BJ (cell line): ENCODE results near the gene WBP2. TPM values are rescaled to one million over a fixed set of nuclear protein-coding genes. Genes with fewer than 3 reads are reported as not detected.

Source experiments
- CTCF ChIA-PET: fragments of 350-600 bp; formaldehyde crosslinking; extraction: SDS; loops from one replicate; lab custom pipeline; 2021; ENCODE audit warnings: antibody characterized with exemption, inconsistent platforms; lab: Yijun Ruan, JAX
- POLR2A ChIA-PET: fragments of 300-600 bp; sonication (Branson Sonifier 250); formaldehyde crosslinking; extraction: SDS; loops from one replicate; lab custom pipeline; 2021; ENCODE audit warnings: antibody characterized with exemption; lab: Charles Lee
- DNase-seq: peaks from one replicate; pipeline ENCODE4 v3.0.0-alpha.2; 2011; ENCODE audit warnings: low read depth
- H3K27me3 ChIP-seq: 2 replicates; pipeline ENCODE4 v1.6.0; 2011; ENCODE audit warnings: low read length; ENCODE audit not compliant: control insufficient read depth, insufficient read depth
- H3K36me3 ChIP-seq: 2 replicates; pipeline ENCODE4 v1.5.1; 2011; ENCODE audit warnings: low read length; ENCODE audit not compliant: control insufficient read depth, insufficient read depth
- H3K4me3 ChIP-seq: 2 replicates; pipeline ENCODE4 v1.5.1; 2011; ENCODE audit warnings: low read depth, mild to moderate bottlenecking, control low read depth, low read length
- CTCF ChIP-seq: IDR thresholded peaks from 2 replicates; pipeline ENCODE4 v1.5.1; 2011; ENCODE audit warnings: low read depth, mild to moderate bottlenecking, control low read depth, inconsistent platforms, low read length, moderate library complexity; ENCODE audit not compliant: insufficient read depth
- polyA plus RNA-seq: library from polyadenylated mRNA; depleted of rRNA; stranded (reverse); fragments of >200 nt; gene quantifications from 2 replicates; pipeline ENCODE4 v1.2.3, GENCODE V29; 2011

The WBP2 gene
- polyA plus RNA-seq, 1 experiment = 37.0 TPM

DNA sequence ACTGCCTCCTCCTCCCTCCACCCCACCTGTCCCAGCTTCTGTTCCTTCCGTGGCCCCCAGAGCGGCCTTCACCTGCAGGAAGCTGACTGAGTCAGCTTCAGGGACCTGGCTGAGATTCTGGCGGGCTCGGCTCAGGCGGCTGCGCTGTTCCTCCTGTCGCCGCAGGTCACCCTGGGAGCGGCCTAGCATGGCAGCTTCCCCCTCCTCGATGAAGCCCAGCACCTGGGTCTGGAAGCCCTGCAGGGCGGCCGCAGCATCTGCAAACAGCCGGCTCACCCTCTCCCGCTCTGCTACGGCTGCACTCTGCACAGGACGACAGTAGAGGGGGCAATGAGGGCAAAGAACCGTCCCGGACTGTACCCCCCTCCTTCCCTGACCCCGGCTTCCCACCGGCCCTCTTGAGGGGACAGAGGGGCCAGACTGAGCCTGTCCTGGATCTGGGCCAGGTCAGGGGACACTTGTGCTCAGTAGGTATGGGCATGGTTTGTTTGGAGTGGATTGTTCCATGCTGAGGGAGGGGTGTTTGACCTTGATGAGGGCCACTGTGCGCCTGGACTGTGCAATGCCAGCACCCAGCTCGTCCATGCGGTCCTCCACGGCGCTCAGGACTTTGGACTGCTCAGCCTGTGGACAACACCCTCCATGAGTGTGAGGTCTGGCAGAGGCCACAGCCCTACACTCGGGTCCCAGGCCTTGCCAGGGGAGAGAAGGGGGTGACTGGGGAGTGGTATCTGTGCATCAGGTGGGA is 21.2 kb upstream of the WBP2 start:
- ChIA-PET CTCF (interaction anchor here (0.7 to 6.6 kb wide), 8 partner anchors 12 to 189 kb away, joined by 3 to 58 read pairs (median 4); partner anchors contain the start of genes TRIM65 and WBP2), POLR2A (no interaction called here)
- Histone ChIP-seq H3K36me3 (no peaks in the 10 kb centered on the region), H3K27me3 (peaks cover 1% of the 10 kb centered on the region; the same call in 1 of the 2 replicates), H3K4me3 (peak overlapping the region; percentile 14; the same call in 1 of the 2 replicates)
- no peak for DNase-seq
- TF ChIP-seq CTCF = no peak

GRCh38 chr17:75875940-75876189 is 20.7 kb upstream of the WBP2 start:
- TF ChIP-seq CTCF = no peak
- POLR2A ChIA-PET = no interaction called here
- Histone ChIP-seq H3K4me3 (no peak overlapping the region), H3K27me3 (no peaks in the 10 kb centered on the region), H3K36me3 (no peaks in the 10 kb centered on the region)
- no peak for DNase-seq
- CTCF ChIA-PET = interaction anchor here (0.9 to 6.6 kb wide), 5 partner anchors 11 to 122 kb away, joined by 3 to 58 read pairs (median 8); partner anchors contain the start of genes TRIM65 and WBP2

DNA sequence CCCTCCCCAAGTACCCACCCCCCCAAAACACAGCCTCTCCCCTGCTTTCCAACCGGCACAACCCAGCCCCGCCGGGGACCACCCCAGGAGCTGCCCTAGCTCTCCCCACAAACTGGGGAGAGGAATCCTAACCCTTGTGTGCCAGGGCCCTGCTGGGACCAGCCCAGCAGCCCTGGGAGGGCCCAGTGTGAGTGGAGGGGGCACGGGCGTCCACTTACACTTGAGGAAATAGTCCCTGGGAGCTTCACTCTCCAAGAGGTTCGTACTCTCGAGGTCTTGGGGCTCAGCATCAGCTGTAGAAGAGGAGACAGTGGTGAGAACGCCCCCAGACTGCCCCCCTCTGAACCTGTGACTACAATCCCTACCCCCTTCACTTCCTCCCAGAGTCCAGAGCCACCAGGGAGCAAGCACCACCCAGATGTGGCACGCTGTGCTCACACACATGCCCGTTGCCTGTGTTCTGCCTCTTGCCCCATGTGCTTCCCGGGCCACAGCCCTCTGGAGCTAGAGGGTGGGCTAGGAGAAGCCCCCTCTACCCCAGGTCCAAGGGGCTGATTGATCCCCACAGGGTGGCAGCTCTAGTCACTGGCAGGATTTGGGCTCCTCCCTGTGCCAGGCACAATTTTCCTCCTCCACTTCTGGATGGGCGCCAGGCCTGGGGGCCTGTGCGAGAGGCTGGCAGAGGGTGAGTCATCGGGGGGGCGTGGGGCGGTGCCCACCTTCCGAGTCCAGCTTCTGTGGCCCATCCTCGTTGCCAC is 20.2 kb upstream of the WBP2 start:
- POLR2A ChIA-PET = no interaction called here
- no peak for TF ChIP-seq CTCF
- CTCF ChIA-PET = interaction anchor here (0.9 to 6.6 kb wide), 5 partner anchors 11 to 122 kb away, joined by 3 to 58 read pairs (median 8); partner anchors contain the start of genes TRIM65 and WBP2
- Histone ChIP-seq H3K36me3 (no peaks in the 10 kb centered on the region), H3K27me3 (no peaks in the 10 kb centered on the region), H3K4me3 (no peak overlapping the region)
- DNase-seq = no peak

DNA sequence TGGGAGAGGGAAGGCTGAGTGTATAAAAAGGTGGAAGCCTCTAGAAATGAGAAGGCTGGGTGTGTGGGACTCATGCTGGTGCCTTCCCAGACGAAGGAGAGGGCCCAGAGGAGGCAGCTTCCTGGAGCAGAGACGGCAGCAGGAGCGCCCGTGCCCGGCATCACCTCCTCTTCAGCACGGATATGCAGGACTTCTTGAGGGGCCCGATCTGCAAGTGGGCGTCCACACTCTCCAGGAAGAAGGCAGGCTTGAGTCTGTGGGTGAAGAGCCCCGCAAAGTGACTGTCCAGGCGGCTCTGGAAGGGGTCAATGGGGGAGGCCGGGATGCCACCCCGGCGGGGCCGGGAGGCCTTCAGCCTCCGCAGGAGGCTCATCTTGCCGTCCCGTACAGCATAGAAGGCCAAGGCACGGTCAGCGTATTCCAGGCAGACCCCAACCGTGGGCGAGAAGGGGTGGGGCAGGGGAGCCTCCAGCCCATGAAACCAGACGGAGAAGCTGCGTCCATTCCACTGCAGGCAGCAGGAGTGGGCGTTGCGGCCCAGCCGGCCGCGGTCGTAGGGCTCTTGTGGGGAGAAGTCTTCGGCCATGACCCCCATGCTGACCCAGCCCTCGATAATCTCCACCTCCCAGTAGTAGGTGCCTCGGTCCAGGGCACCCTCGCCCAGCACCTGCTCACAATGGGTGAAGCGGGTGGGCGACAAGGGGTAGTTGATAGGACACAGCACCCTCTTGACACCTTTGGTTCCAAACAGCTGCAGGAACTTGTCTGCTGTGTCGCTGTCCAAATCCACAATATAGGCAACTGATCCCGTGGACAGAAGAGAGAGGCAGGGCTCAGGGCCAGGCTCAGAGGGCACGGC is 19.4 kb upstream of the WBP2 start:
- Histone ChIP-seq H3K27me3 (no peaks in the 10 kb centered on the region), H3K4me3 (no peak overlapping the region), H3K36me3 (no peaks in the 10 kb centered on the region)
- ChIA-PET CTCF (interaction anchor here (1.0 to 6.6 kb wide), 4 partner anchors 13 to 25 kb away, joined by 4 to 58 read pairs (median 20); partner anchors contain the start of genes TRIM65 and WBP2), POLR2A (no interaction called here)
- DNase-seq = no peak
- no peak for TF ChIP-seq CTCF
